ENCODE data around the gene PIM2.

PIM2 gene

DNA sequence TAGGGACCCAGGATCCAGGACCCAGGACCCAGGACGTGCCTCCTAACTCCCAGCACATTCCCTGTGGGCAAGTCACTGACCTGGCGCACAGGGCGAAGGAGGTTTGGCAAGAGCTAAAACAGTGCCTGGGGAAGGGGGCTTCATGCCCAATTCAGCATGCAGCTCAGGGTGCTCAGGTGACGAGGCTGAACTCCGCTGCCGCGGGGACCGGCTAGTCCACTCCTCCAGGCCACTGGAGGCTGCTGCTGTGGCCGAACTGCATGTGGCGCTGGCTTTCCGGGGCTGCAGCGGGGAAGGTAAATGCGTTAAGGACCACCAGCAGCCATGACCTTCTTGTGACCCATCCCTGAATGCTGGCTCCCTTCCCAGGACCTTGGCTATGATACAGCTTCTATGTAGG lies 4.9 kb upstream of the PIM2 start:
- no peaks in the 10 kb centered on the region for H3K9me2 ChIP-seq (replicated peaks; ENCODE audit: insufficient read depth, low read length)
- no peak overlapping the region for H2AFZ ChIP-seq (ENCODE audit: low read length)
- no peaks in the 10 kb centered on the region for H3K27me3 ChIP-seq (replicated peaks; ENCODE audit: insufficient read depth, low read length)
- no peaks in the 10 kb centered on the region for H4K20me1 ChIP-seq (ENCODE audit: insufficient read depth, low read length)
- peaks cover 24% of the 10 kb centered on the region for H3F3A ChIP-seq (ENCODE audit: insufficient read depth, low read length)
- no peak overlapping the region for H3K9ac ChIP-seq (ENCODE audit: low read length)
- no peaks in the 10 kb centered on the region for H3K36me3 ChIP-seq (replicated peaks; ENCODE audit: insufficient read depth, low read length)
- peaks cover 25% of the 10 kb centered on the region for H3K4me1 ChIP-seq (ENCODE audit: low read length)
- peaks cover 82% of the 10 kb centered on the region for H3K79me2 ChIP-seq (ENCODE audit: low read length)
- no peak for DNase-seq
- no peak for TF ChIP-seq EZH2 (optimal IDR thresholded peaks at IDR 0.05; ENCODE audit: low read depth, low read length)
- TF ChIP-seq, protein P1, sequence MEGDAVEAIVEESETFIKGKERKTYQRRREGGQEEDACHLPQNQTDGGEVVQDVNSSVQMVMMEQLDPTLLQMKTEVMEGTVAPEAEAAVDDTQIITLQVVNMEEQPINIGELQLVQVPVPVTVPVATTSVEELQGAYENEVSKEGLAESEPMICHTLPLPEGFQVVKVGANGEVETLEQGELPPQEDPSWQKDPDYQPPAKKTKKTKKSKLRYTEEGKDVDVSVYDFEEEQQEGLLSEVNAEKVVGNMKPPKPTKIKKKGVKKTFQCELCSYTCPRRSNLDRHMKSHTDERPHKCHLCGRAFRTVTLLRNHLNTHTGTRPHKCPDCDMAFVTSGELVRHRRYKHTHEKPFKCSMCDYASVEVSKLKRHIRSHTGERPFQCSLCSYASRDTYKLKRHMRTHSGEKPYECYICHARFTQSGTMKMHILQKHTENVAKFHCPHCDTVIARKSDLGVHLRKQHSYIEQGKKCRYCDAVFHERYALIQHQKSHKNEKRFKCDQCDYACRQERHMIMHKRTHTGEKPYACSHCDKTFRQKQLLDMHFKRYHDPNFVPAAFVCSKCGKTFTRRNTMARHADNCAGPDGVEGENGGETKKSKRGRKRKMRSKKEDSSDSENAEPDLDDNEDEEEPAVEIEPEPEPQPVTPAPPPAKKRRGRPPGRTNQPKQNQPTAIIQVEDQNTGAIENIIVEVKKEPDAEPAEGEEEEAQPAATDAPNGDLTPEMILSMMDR (IDR thresholded peaks at IDR 0.05; ENCODE audit: low read length) = no peak
- no peak for TF ChIP-seq EZH2phosphoT487 (IDR thresholded peaks at IDR 0.05; ENCODE audit: low read length)
- H3K4me3 ChIP-seq (ENCODE audit: low read length) = no peak overlapping the region
- H3K4me2 ChIP-seq (ENCODE audit: low read depth, low read length) = no peak overlapping the region
- no peak overlapping the region for H3K27ac ChIP-seq (ENCODE audit: low read length)
- H3K9me3 ChIP-seq (replicated peaks; ENCODE audit: insufficient read depth, low read length) = no peaks in the 10 kb centered on the region

DNA sequence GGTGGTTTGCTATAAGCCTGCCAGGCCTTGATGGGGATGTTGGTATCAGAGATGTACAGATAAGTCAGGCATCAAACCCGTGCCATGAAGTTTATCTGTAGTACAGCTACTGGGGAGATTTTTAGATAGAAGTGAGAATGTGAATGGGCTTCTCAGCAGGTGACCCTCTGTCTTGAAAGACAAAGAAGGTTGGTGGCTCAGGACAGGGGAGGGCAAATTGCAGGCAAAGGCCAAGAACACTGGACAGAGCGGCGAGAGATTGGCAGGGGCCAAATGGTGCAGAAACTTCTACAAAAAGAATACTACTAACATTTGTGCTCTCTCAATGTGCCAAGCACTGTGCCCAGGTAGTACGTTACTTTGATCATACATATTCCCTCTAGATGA lies 1.9 kb upstream of the PIM2 start:
- Histone ChIP-seq H3K4me2 (ENCODE audit: low read depth, low read length) (peak overlapping the region; percentile 85), H3K9ac (ENCODE audit: low read length) (peak overlapping the region; percentile 95), H3K4me3 (ENCODE audit: low read length) (peak overlapping the region; percentile 59), H3K4me1 (ENCODE audit: low read length) (peaks cover 18% of the 10 kb centered on the region), H3K27me3 (replicated peaks; ENCODE audit: insufficient read depth, low read length) (no peaks in the 10 kb centered on the region), H2AFZ (ENCODE audit: low read length) (no peak overlapping the region), H3K9me2 (replicated peaks; ENCODE audit: insufficient read depth, low read length) (no peaks in the 10 kb centered on the region), H3K27ac (ENCODE audit: low read length) (peak overlapping the region; percentile 98), H3F3A (ENCODE audit: insufficient read depth, low read length) (peaks cover 44% of the 10 kb centered on the region), H3K9me3 (replicated peaks; ENCODE audit: insufficient read depth, low read length) (no peaks in the 10 kb centered on the region), H3K79me2 (ENCODE audit: low read length) (peaks cover 86% of the 10 kb centered on the region), H3K36me3 (replicated peaks; ENCODE audit: insufficient read depth, low read length) (peaks cover 12% of the 10 kb centered on the region), H4K20me1 (ENCODE audit: insufficient read depth, low read length) (peaks cover 17% of the 10 kb centered on the region; the same call in 1 of the 2 replicates)
- no peak for DNase-seq
- TF ChIP-seq EZH2phosphoT487 (IDR thresholded peaks at IDR 0.05; ENCODE audit: low read length) (no peak), EZH2 (optimal IDR thresholded peaks at IDR 0.05; ENCODE audit: low read depth, low read length) (no peak)
- TF ChIP-seq, protein P1 (IDR thresholded peaks at IDR 0.05; ENCODE audit: low read length) = no peak

DNA sequence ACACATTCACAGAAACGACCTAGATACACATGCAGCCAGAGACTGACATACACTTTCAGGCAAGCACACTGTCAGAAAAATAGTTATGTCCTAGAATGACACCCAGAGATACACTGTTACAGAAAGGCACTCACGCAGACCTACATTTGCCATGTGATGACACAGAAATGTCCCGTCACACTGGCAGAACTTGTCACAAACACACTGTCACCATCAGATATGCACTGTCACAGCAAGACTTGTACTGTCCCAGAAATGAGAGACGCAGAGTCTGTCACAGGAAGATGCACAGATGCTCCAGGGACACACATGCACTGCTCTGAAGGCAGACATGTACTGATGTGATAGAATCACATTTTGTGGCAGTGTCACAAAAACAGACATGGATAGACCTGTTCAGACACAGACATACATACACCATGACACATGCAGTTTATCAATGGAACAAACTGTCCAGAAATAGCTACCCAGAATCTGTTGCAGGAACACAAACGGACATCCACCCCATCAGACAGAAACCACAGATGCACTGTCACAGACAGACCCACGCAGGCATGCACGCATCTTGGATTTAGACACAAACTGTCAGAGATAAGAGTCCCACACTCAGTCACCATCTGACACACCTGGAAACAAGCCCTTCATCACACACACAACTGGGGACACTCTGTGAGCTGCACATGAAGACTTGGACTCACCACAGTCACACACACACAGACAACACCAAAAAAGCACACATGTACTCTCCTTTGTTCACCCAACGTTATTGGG lies 1.3 kb upstream of the PIM2 start:
- H3K9me3 ChIP-seq (replicated peaks; ENCODE audit: insufficient read depth, low read length) = no peaks in the 10 kb centered on the region
- H4K20me1 ChIP-seq (ENCODE audit: insufficient read depth, low read length) = peaks cover 22% of the 10 kb centered on the region; the same call in 1 of the 2 replicates
- H3K27ac ChIP-seq (ENCODE audit: low read length) = peak overlapping the region; percentile 98
- H2AFZ ChIP-seq (ENCODE audit: low read length) = no peak overlapping the region
- peaks cover 14% of the 10 kb centered on the region for H3K36me3 ChIP-seq (replicated peaks; ENCODE audit: insufficient read depth, low read length)
- H3K9me2 ChIP-seq (replicated peaks; ENCODE audit: insufficient read depth, low read length) = no peaks in the 10 kb centered on the region
- H3K9ac ChIP-seq (ENCODE audit: low read length) = peak overlapping the region; percentile 95
- no peaks in the 10 kb centered on the region for H3K27me3 ChIP-seq (replicated peaks; ENCODE audit: insufficient read depth, low read length)
- peak overlapping the region; percentile 85 for H3K4me2 ChIP-seq (ENCODE audit: low read depth, low read length)
- H3K4me1 ChIP-seq (ENCODE audit: low read length) = peaks cover 18% of the 10 kb centered on the region
- H3K4me3 ChIP-seq (ENCODE audit: low read length) = peak overlapping the region; percentile 59
- peaks cover 50% of the 10 kb centered on the region for H3F3A ChIP-seq (ENCODE audit: insufficient read depth, low read length)
- no peak for DNase-seq
- H3K79me2 ChIP-seq (ENCODE audit: low read length) = peaks cover 86% of the 10 kb centered on the region
- TF ChIP-seq EZH2 (optimal IDR thresholded peaks at IDR 0.05; ENCODE audit: low read depth, low read length) = no peak
- TF ChIP-seq EZH2phosphoT487 (IDR thresholded peaks at IDR 0.05; ENCODE audit: low read length) = no peak
- TF ChIP-seq, protein P1 (IDR thresholded peaks at IDR 0.05; ENCODE audit: low read length) = no peak

All from MM.1S (cell line).